COLO668 (cell line): Measurements from ENCODE around the gene PTF1A.
"Not testable (repeated sequence)": the region's sequence is repeated elsewhere in the genome, so short reads cannot be mapped to it uniquely, and the experiment has no call there.

Experiments used
- DNase-seq: peaks from one replicate; lab custom pipeline; 2025; ENCODE audit not compliant: unreplicated experiment; lab: John Stamatoyannopoulos, UW

Gene PTF1A

GRCh38 chr10:23203369-23204325 is 11.5 kb downstream of the PTF1A start:
- no peak for DNase-seq

- DNase-seq = no peak
Observed at GRCh38 chr10:23204773-23205172, 12.7 kb downstream of the PTF1A start.

- no peak for DNase-seq
Observed at GRCh38 chr10:23205972-23206642, 14.0 kb downstream of the PTF1A start.

- DNase-seq = no peak
Observed at GRCh38 chr10:23217471-23217870, 25.4 kb downstream of the PTF1A start.

GRCh38 chr10:23230582-23230981 is 38.5 kb downstream of the PTF1A start:
- no peak for DNase-seq

GRCh38 chr10:23238015-23238414 is 45.9 kb downstream of the PTF1A start:
- DNase-seq = no peak

- not testable (repeated sequence) for DNase-seq
Observed at GRCh38 chr10:23241779-23242178, 49.7 kb downstream of the PTF1A start.
